ENCODE data around the gene MIB2. TPM values are rescaled to one million over a fixed set of nuclear protein-coding genes. Genes with fewer than 3 reads are reported as not detected.

Gene MIB2
- 58.6 TPM for polyA plus RNA-seq (2013, experiment 1 of 4)
- polyA plus RNA-seq (2013, experiment 2 of 4) = 53.6 TPM
- polyA plus RNA-seq (2013, experiment 3 of 4) = 49.8 TPM
- 50.5 TPM for polyA plus RNA-seq (2013, experiment 4 of 4)

GRCh38 chr1:1615256-1616044, at the start of gene MIB2:
Gene MIB2, plus strand, starts transcription at chr1:1615500. Its CDS starts 7,953 bp downstream, at chr1:1623453.
- Histone ChIP-seq H3K27ac (ENCODE audit: insufficient read depth, low read depth, low read length, poor library complexity, severe bottlenecking) (peak within 1 kb of the TSS; percentile 99), H3K36me3 (ENCODE audit: control insufficient read depth, insufficient read depth, low read length) (peaks cover 4% of the 10 kb centered on the region), H3K4me1 (ENCODE audit: control insufficient read depth, insufficient read depth, low read length) (peaks cover 16% of the 10 kb centered on the region), H3K9me3 (ENCODE audit: control insufficient read depth, low read length) (no peaks in the 10 kb centered on the region), H3K27me3 (ENCODE audit: control insufficient read depth, insufficient read depth, low read length, poor library complexity, severe bottlenecking) (no peaks in the 10 kb centered on the region), H3K4me3 (ENCODE audit: insufficient read depth, low read depth, low read length) (peak within 1 kb of the TSS; percentile 94)
- 0% methylated on average over 107 of the region's 107 CpGs for WGBS, 2 experiments

- H3K4me3 ChIP-seq (ENCODE audit: insufficient read depth, low read depth, low read length) = no peak overlapping the region
- WGBS, 2 experiments = 93% methylated on average over 31 of the region's 31 CpGs
- H3K36me3 ChIP-seq (ENCODE audit: control insufficient read depth, insufficient read depth, low read length) = peaks cover 25% of the 10 kb centered on the region
- no peaks in the 10 kb centered on the region for H3K27me3 ChIP-seq (ENCODE audit: control insufficient read depth, insufficient read depth, low read length, poor library complexity, severe bottlenecking)
- peak overlapping the region; percentile 26 for H3K27ac ChIP-seq (ENCODE audit: insufficient read depth, low read depth, low read length, poor library complexity, severe bottlenecking)
- no peaks in the 10 kb centered on the region for H3K4me1 ChIP-seq (ENCODE audit: control insufficient read depth, insufficient read depth, low read length)
- no peaks in the 10 kb centered on the region for H3K9me3 ChIP-seq (ENCODE audit: control insufficient read depth, low read length)
These were observed 48.0 kb upstream of the MIB2 start for GRCh38 chr1:1567152-1567875.

GRCh38 chr1:1567891-1568291, 47.4 kb upstream of the MIB2 start:
- Histone ChIP-seq H3K27ac (ENCODE audit: insufficient read depth, low read depth, low read length, poor library complexity, severe bottlenecking) (no peak overlapping the region), H3K27me3 (ENCODE audit: control insufficient read depth, insufficient read depth, low read length, poor library complexity, severe bottlenecking) (no peaks in the 10 kb centered on the region), H3K36me3 (ENCODE audit: control insufficient read depth, insufficient read depth, low read length) (peaks cover 21% of the 10 kb centered on the region), H3K4me3 (ENCODE audit: insufficient read depth, low read depth, low read length) (no peak overlapping the region), H3K9me3 (ENCODE audit: control insufficient read depth, low read length) (no peaks in the 10 kb centered on the region), H3K4me1 (ENCODE audit: control insufficient read depth, insufficient read depth, low read length) (no peaks in the 10 kb centered on the region)
- whole genome bisulfite sequencing, 2 experiments = 53 to 59% methylated on average over 10 of the region's 10 CpGs

DNA sequence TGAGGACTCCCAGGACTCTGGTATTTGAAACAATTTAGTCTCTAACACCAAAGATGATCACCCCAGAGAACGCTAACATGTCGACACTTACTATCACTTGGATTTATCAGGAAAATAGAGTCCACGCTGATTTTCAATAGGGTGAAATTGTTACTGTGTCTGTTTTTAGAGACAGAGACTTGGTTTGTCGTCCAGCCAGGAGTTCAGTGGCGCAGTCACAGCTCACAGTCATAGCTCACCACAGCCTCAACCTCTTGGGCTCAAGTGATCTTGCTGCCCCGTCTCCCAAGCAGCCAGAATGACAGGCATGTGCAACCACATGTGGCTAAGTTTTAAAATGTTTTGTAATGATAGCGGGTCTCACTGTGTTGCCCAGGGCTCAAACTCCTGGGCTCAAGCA, 46.0 kb upstream of the MIB2 start:
- Histone ChIP-seq H3K27ac (ENCODE audit: insufficient read depth, low read depth, low read length, poor library complexity, severe bottlenecking) (no peak overlapping the region), H3K4me3 (ENCODE audit: insufficient read depth, low read depth, low read length) (no peak overlapping the region), H3K9me3 (ENCODE audit: control insufficient read depth, low read length) (no peaks in the 10 kb centered on the region), H3K36me3 (ENCODE audit: control insufficient read depth, insufficient read depth, low read length) (peaks cover 13% of the 10 kb centered on the region), H3K4me1 (ENCODE audit: control insufficient read depth, insufficient read depth, low read length) (peaks cover 7% of the 10 kb centered on the region), H3K27me3 (ENCODE audit: control insufficient read depth, insufficient read depth, low read length, poor library complexity, severe bottlenecking) (no peaks in the 10 kb centered on the region)
- WGBS, 2 experiments = 94 to 95% methylated on average over 7 of the region's 7 CpGs

DNA sequence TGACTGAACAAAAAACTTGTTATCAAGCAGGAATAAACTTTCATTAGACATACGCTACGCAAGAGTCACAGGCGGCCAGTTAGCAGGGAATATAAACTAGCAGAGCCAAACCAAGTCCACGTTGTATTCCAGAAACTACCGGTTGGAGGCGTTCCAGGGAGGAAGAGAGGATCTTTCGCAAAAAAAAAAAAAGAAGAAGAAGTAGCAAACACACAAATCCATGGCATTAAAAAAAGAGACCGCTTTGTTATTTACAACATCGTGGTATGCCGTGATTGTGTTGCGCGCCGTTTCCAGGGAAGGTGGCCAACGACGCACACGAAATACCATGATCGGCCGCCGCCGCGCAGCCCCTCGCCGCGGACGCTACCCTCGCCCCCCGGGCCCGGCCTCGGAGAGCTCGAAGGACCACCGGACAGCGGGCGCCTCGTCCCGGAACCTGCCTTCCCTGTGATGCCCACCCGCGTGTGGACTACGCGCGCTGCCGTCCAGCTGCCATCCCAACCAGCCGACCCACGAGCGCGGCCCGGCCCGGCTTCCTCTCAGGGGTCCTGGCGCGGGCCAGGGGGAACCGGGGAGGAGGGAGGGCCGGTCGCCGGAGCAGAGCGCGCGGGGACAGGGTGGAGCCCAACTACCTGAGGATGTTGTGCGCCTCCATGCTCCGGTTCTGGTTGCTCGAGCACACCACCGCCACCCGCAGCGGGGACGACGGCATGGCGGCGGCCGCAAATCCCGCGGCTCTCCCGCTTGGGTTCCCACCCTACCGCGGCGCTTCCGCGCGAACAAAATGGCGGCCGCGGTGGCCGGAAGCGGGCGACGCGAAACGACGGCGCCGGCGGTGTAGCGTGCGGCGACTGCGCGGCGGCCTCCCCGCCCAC, 41.2 kb upstream of the MIB2 start:
- Histone ChIP-seq H3K27me3 (ENCODE audit: control insufficient read depth, insufficient read depth, low read length, poor library complexity, severe bottlenecking) (peaks cover 3% of the 10 kb centered on the region), H3K9me3 (ENCODE audit: control insufficient read depth, low read length) (no peaks in the 10 kb centered on the region), H3K4me1 (ENCODE audit: control insufficient read depth, insufficient read depth, low read length) (peaks cover 7% of the 10 kb centered on the region), H3K4me3 (ENCODE audit: insufficient read depth, low read depth, low read length) (peak overlapping the region; percentile 99), H3K36me3 (ENCODE audit: control insufficient read depth, insufficient read depth, low read length) (peaks cover 4% of the 10 kb centered on the region), H3K27ac (ENCODE audit: insufficient read depth, low read depth, low read length, poor library complexity, severe bottlenecking) (peak overlapping the region; percentile 97)
- WGBS, 2 experiments = 1% methylated on average over 96 of the region's 96 CpGs

DNA sequence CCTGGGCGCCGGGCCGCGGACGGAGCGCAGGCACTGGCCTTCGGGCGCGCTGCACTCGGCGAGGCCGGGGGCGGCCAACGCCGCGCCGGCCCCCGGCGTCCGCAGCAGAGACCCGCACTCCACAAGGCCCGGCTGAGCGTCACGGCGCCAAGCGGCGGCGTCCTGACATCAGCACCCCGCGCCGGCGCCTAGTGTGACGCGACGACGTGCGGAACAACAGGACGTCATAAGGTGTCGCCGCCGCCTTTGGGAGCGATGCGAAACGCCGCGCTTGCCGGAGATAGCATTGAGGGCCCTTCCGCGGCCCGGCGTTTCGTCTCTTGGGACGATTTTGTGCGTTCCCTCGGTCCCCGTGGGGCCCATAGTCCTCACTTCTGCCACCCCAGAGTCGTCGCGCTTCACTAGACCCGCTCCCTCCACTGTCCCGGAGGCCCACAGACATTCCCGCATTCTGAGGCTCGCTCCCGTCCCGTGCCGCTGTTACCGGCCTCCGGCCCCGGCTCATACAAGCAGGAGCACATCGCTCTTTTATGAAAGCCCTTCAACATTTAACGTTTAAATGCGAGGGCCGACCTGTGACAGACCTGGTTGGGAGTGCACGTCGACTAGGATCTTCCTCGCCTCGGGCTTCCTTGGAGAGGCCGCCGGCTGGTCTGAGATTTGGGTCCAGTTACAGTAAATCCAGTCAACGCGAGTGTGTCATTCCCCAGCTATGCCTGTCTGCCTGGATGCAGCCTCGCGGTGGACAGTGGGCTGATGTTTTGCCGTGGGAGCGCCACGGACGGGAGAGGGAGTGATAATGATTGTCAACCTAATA, 40.4 kb upstream of the MIB2 start, which contains the start of gene SSU72:
SSU72 (minus strand) TSS at position 143 of the 817 bp plus-strand sequence. CDS start 306 bp downstream, outside the sequence.
- Histone ChIP-seq H3K27ac (ENCODE audit: insufficient read depth, low read depth, low read length, poor library complexity, severe bottlenecking) (peak within 1 kb of the TSS; percentile 97), H3K4me3 (ENCODE audit: insufficient read depth, low read depth, low read length) (peak within 1 kb of the TSS; percentile 99), H3K27me3 (ENCODE audit: control insufficient read depth, insufficient read depth, low read length, poor library complexity, severe bottlenecking) (peaks cover 3% of the 10 kb centered on the region), H3K4me1 (ENCODE audit: control insufficient read depth, insufficient read depth, low read length) (peaks cover 7% of the 10 kb centered on the region), H3K9me3 (ENCODE audit: control insufficient read depth, low read length) (no peaks in the 10 kb centered on the region), H3K36me3 (ENCODE audit: control insufficient read depth, insufficient read depth, low read length) (no peaks in the 10 kb centered on the region)
- 1 to 2% methylated on average over 87 of the region's 87 CpGs for WGBS, 2 experiments

DNA sequence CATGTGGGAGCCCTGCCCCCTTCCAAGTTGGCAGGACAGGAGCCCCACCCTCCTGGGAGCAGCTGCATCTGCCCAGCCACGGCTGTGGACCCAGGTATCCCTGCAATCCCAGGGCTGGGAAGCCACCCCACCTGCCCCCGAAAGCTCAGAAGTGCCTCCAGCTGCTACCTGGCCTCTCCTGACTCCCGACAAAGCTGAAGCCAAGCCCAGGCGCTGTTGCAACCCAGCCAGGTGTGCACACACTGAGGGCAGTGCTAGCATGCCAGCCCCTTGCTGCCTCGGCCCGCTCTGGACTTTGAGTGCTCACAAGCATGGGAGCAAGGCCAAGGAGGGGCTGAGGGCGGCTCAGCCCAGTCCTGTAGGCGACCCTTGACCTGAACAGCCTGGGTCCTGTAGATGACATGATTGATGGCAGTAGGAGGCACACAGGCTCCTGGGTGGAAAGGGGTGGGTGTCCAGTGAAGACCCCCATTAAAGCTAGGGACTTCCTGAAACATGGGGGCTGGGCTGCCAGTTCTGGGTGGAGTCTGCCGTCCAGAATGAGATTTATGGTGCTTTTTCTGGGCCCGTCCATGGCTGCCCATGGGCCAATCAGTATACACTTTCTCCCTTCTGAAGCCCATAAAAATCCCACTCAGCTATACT, 37.8 kb upstream of the MIB2 start:
- no peaks in the 10 kb centered on the region for H3K9me3 ChIP-seq (ENCODE audit: control insufficient read depth, low read length)
- WGBS, 2 experiments = 80 to 81% methylated on average over 10 of the region's 10 CpGs
- H3K4me3 ChIP-seq (ENCODE audit: insufficient read depth, low read depth, low read length) = no peak overlapping the region

GRCh38 chr1:1578371-1578940, 36.8 kb upstream of the MIB2 start:
- H3K4me3 ChIP-seq (ENCODE audit: insufficient read depth, low read depth, low read length) = no peak overlapping the region
- H3K4me1 ChIP-seq (ENCODE audit: control insufficient read depth, insufficient read depth, low read length) = peaks cover 1% of the 10 kb centered on the region
- 89% methylated on average over 13 of the region's 13 CpGs for WGBS, 2 experiments
- no peak overlapping the region for H3K27ac ChIP-seq (ENCODE audit: insufficient read depth, low read depth, low read length, poor library complexity, severe bottlenecking)
- no peaks in the 10 kb centered on the region for H3K9me3 ChIP-seq (ENCODE audit: control insufficient read depth, low read length)
- peaks cover 21% of the 10 kb centered on the region for H3K27me3 ChIP-seq (ENCODE audit: control insufficient read depth, insufficient read depth, low read length, poor library complexity, severe bottlenecking)
- no peaks in the 10 kb centered on the region for H3K36me3 ChIP-seq (ENCODE audit: control insufficient read depth, insufficient read depth, low read length)

More for the DNA sequence above, 37.8 kb upstream of the MIB2 start:
- no peaks in the 10 kb centered on the region for H3K36me3 ChIP-seq (ENCODE audit: control insufficient read depth, insufficient read depth, low read length)
- H3K27me3 ChIP-seq (ENCODE audit: control insufficient read depth, insufficient read depth, low read length, poor library complexity, severe bottlenecking) = peaks cover 13% of the 10 kb centered on the region
- peaks cover 7% of the 10 kb centered on the region for H3K4me1 ChIP-seq (ENCODE audit: control insufficient read depth, insufficient read depth, low read length)
- H3K27ac ChIP-seq (ENCODE audit: insufficient read depth, low read depth, low read length, poor library complexity, severe bottlenecking) = no peak overlapping the region

Data from ectodermal cell (in vitro differentiated cells).